H1 (cell line): ENCODE measurements around the gene KCNQ1. TPM values are rescaled to one million over a fixed set of nuclear protein-coding genes. Genes with fewer than 3 reads are reported as not detected.

ENCODE experiments used
- CTCF ChIA-PET: fragments of 300-600 bp; sonication (Branson Sonifier 250); formaldehyde crosslinking; loops from one replicate; lab custom pipeline; 2021; ENCODE audit not compliant: partially characterized antibody; lab: Charles Lee
- POLR2A ChIA-PET: fragments of 300-600 bp; sonication (Branson Sonifier 250); formaldehyde crosslinking; loops from one replicate; lab custom pipeline; 2021; ENCODE audit warnings: inconsistent platforms; ENCODE audit not compliant: partially characterized antibody; lab: Charles Lee
- DNase-seq, 2 experiments: peaks; one replicate each; pipeline versions ENCODE4 v3.0.0 to v3.0.0-alpha.2; 2010 to 2022; ENCODE audit warnings: low spot score in 2 of 2, low read depth in 1 of 2, mixed read lengths in 1 of 2
- FAIRE-seq: peaks from 2 replicates; lab custom pipeline; 2011; peaks lifted over from hg19 to GRCh38; lab: Jason Lieb, UNC
- H2AFZ ChIP-seq: 2 replicates; pipeline ENCODE4 v1.8.1; 2012; ENCODE audit warnings: low read length, inconsistent platforms
- H2AK5ac ChIP-seq: 2 replicates; pipeline ENCODE4 v1.6.1; 2013; ENCODE audit warnings: low read depth, low read length
- H2BK120ac ChIP-seq: replicated peaks from 2 replicates; pipeline ENCODE3; 2013; ENCODE audit warnings: low read depth, low read length, inconsistent platforms
- H2BK12ac ChIP-seq: 2 replicates; pipeline ENCODE4 v1.6.1; 2013; ENCODE audit warnings: low read depth, low read length
- H2BK15ac ChIP-seq: 2 replicates; pipeline ENCODE4 v1.6.1; 2013; ENCODE audit warnings: low read length
- H2BK20ac ChIP-seq: 2 replicates; pipeline ENCODE4 v1.6.1; 2013; ENCODE audit warnings: low read length
- H2BK5ac ChIP-seq: 2 replicates; pipeline ENCODE4 v1.6.1; 2013; ENCODE audit warnings: low read depth, low read length
- H3K14ac ChIP-seq: 2 replicates; pipeline ENCODE4 v1.6.1; 2013; ENCODE audit warnings: inconsistent platforms; ENCODE audit not compliant: insufficient read length
- H3K18ac ChIP-seq: 2 replicates; pipeline ENCODE4 v1.6.1; 2013; ENCODE audit warnings: low read length; ENCODE audit errors: extremely low read depth
- H3K23ac ChIP-seq: 2 replicates; pipeline ENCODE4 v1.6.1; 2013; ENCODE audit warnings: inconsistent platforms; ENCODE audit not compliant: insufficient read length
- H3K23me2 ChIP-seq: 2 replicates; pipeline ENCODE4 v1.6.1; 2013; ENCODE audit warnings: low read depth, low read length
- H3K27ac ChIP-seq: 2 replicates; pipeline ENCODE4 v1.6.1; 2011; ENCODE audit warnings: low read depth, low read length, inconsistent platforms
- H3K27me3 ChIP-seq, 4 experiments: replicated peaks in 1 of 4; 1 replicate in 1 of 4; 2 replicates in 3 of 4; pipeline versions ENCODE4 v1.6.1 to v1.8.1; 2011 to 2013; ENCODE audit warnings: low read length in 3 of 4, mild to moderate bottlenecking in 3 of 4, inconsistent platforms in 2 of 4, mixed read lengths in 2 of 4, moderate library complexity in 1 of 4; ENCODE audit not compliant: control insufficient read depth in 3 of 4, insufficient read depth in 3 of 4; ENCODE audit errors: extremely low read depth in 1 of 4
- H3K36me3 ChIP-seq, 4 experiments: 2 replicates each; pipeline versions ENCODE4 v1.6.1 to v1.8.1; 2011 to 2013; ENCODE audit warnings: mild to moderate bottlenecking in 4 of 4, low read length in 3 of 4, moderate library complexity in 2 of 4, control low read depth in 1 of 4, inconsistent platforms in 1 of 4; ENCODE audit not compliant: insufficient read depth in 4 of 4, control insufficient read depth in 2 of 4
- H3K4ac ChIP-seq: replicated peaks from 2 replicates; pipeline ENCODE3; 2013; ENCODE audit warnings: low read length, low read depth, mixed read lengths, inconsistent platforms; ENCODE audit not compliant: insufficient read length
- H3K4me1 ChIP-seq, 4 experiments: replicated peaks in 1 of 4; 1 replicate in 1 of 4; 2 replicates in 3 of 4; pipeline versions ENCODE4 v1.6.1 to v1.8.1; 2011 to 2013; ENCODE audit warnings: low read length in 3 of 4, inconsistent platforms in 2 of 4, mixed read lengths in 1 of 4; ENCODE audit not compliant: insufficient read depth in 4 of 4, control insufficient read depth in 3 of 4
- H3K4me2 ChIP-seq, 2 experiments: 2 replicates each; pipeline versions ENCODE4 v1.6.1 to v1.8.1; 2011 to 2013; ENCODE audit warnings: low read depth in 2 of 2, low read length in 2 of 2, control low read depth in 1 of 2, inconsistent platforms in 1 of 2, mild to moderate bottlenecking in 1 of 2; ENCODE audit not compliant: insufficient read depth in 1 of 2
- H3K4me3 ChIP-seq, 4 experiments: fragments of 200-600, 300-600 bp in 1 of 4; sonication (generic), shearing (Covaris generic), sonication (Bioruptor Twin) in 1 of 4; 2 replicates each; pipeline versions ENCODE4 v1.5.1 to v1.8.1; 2011 to 2016; ENCODE audit warnings: low read length in 4 of 4, low read depth in 3 of 4, control low read depth in 2 of 4, inconsistent platforms in 2 of 4, mild to moderate bottlenecking in 2 of 4, mixed read lengths in 1 of 4, moderate library complexity in 1 of 4; ENCODE audit not compliant: insufficient read depth in 2 of 4; ENCODE audit errors: extremely low read depth in 1 of 4
- H3K56ac ChIP-seq: replicated peaks from 2 replicates; pipeline ENCODE3; 2013; ENCODE audit warnings: low read depth, mild to moderate bottlenecking, mixed read lengths, low read length, inconsistent platforms; ENCODE audit not compliant: insufficient read length
- H3K79me1 ChIP-seq: 2 replicates; pipeline ENCODE4 v1.6.1; 2013; ENCODE audit warnings: low read depth, low read length, control low read depth
- H3K79me2 ChIP-seq, 2 experiments: 2 replicates each; pipeline versions ENCODE4 v1.6.1 to v1.8.1; 2012 to 2013; ENCODE audit warnings: low read length in 2 of 2, mild to moderate bottlenecking in 2 of 2, inconsistent platforms in 1 of 2; ENCODE audit not compliant: insufficient read depth in 2 of 2, control insufficient read depth in 1 of 2
- H3K9ac ChIP-seq, 4 experiments: replicated peaks in 1 of 4; 1 replicate in 1 of 4; 2 replicates in 3 of 4; pipeline versions ENCODE4 v1.6.1 to v1.8.1; 2011 to 2013; ENCODE audit warnings: low read depth in 3 of 4, low read length in 3 of 4, control low read depth in 2 of 4, mild to moderate bottlenecking in 2 of 4, moderate library complexity in 2 of 4, inconsistent platforms in 1 of 4; ENCODE audit errors: extremely low read depth in 1 of 4
- H3K9me3 ChIP-seq, 2 experiments: 2 replicates each; pipeline versions ENCODE4 v1.6.1 to v1.8.1; 2012 to 2013; ENCODE audit warnings: mild to moderate bottlenecking in 2 of 2, moderate library complexity in 2 of 2, control low read depth in 1 of 2, inconsistent platforms in 1 of 2, low read depth in 1 of 2, low read length in 1 of 2, mixed read lengths in 1 of 2; ENCODE audit not compliant: insufficient read depth in 2 of 2
- H4K20me1 ChIP-seq, 2 experiments: replicated peaks in 1 of 2; 2 replicates each; pipeline versions ENCODE3 to v1.8.1; 2011 to 2013; ENCODE audit warnings: inconsistent platforms in 2 of 2, low read length in 2 of 2, mild to moderate bottlenecking in 1 of 2; ENCODE audit not compliant: insufficient read depth in 2 of 2, control insufficient read depth in 1 of 2
- H4K5ac ChIP-seq: 2 replicates; pipeline ENCODE4 v1.6.1; 2013; ENCODE audit warnings: low read length, low read depth, mixed read lengths, inconsistent platforms; ENCODE audit not compliant: insufficient read length
- H4K8ac ChIP-seq: 2 replicates; pipeline ENCODE4 v1.8.0; 2013; ENCODE audit warnings: mild to moderate bottlenecking, moderate library complexity, low read length, inconsistent platforms; ENCODE audit not compliant: insufficient read depth; ENCODE audit errors: extremely low read depth
- H4K91ac ChIP-seq: replicated peaks from 2 replicates; pipeline ENCODE3; 2013; ENCODE audit warnings: low read length, mixed read lengths, inconsistent platforms; ENCODE audit not compliant: insufficient read length
- BACH1 ChIP-seq: IDR thresholded peaks from 2 replicates; pipeline ENCODE4 v1.6.1; 2012; ENCODE audit warnings: low read length, improper control_type of control experiment
- BRCA1 ChIP-seq: IDR thresholded peaks from 2 replicates; pipeline ENCODE4 v1.6.1; 2012; ENCODE audit warnings: low read depth, low read length, improper control_type of control experiment
- CHD1 ChIP-seq: IDR thresholded peaks from 2 replicates; pipeline ENCODE4 v1.6.1; 2012; ENCODE audit warnings: low read depth, low read length, improper control_type of control experiment
- PHF8 ChIP-seq: fragments of 200-600 bp; sonication (generic); conservative IDR thresholded peaks from 2 replicates; pipeline ENCODE4 v1.7.1; 2012; ENCODE audit warnings: low read depth, mild to moderate bottlenecking, inconsistent platforms, low read length, moderate library complexity
- TAF1 ChIP-seq: IDR thresholded peaks from 2 replicates; pipeline ENCODE4 v1.6.1; 2011; ENCODE audit warnings: mild to moderate bottlenecking, low read depth, low read length
- WGBS, 2 experiments: shearing (Covaris generic) in 1 of 2; methylation state at CpG; one replicate each; pipeline versions ENCODE4 v1.1.6 to v1.1.7; 2013 to 2015; ENCODE audit warnings: low lambda C conversion rate in 2 of 2, mixed read lengths in 2 of 2, inconsistent platforms in 1 of 2, low coverage in 1 of 2, missing lambda C conversion rate in 1 of 2; ENCODE audit not compliant: insufficient replicate concordance in 2 of 2, insufficient coverage in 1 of 2, insufficient read length in 1 of 2; ENCODE audit errors: extremely low coverage in 1 of 2, missing lambda C conversion rate in 1 of 2; 5-methylcytosine and 5-hydroxymethylcytosine counted together
- polyA plus RNA-seq, 7 experiments: library from polyadenylated mRNA; depleted of rRNA in 3 of 7; stranded (reverse) in 5 of 7; unstranded in 2 of 7; fragments of >200 nt in 5 of 7; fragments of 200-250 nt in 2 of 7; gene quantifications; 1 replicate in 5 of 7; 2 replicates in 1 of 7; 4 replicates in 1 of 7; pipeline versions ENCODE4 v1.2.1 to v1.2.3, GENCODE V29; 2011 to 2013; ENCODE audit warnings: missing spikeins in 2 of 7, mixed read lengths in 2 of 7
- total RNA-seq: library from RNA; stranded (reverse); fragmentation: NEBNext Ultra II Directional; extraction: Animal tissue kit (Norgen Biotek cat#: 25700); gene quantifications from 2 replicates; pipeline ENCODE4 v1.2.1, GENCODE V29; 2021

Gene KCNQ1
- total and polyA plus RNA-seq, 2 of the 8 experiments (the other 6 are each of a cell fraction or from before 2014, with no cell fraction given) = 1.9 to 2.0 TPM

DNA sequence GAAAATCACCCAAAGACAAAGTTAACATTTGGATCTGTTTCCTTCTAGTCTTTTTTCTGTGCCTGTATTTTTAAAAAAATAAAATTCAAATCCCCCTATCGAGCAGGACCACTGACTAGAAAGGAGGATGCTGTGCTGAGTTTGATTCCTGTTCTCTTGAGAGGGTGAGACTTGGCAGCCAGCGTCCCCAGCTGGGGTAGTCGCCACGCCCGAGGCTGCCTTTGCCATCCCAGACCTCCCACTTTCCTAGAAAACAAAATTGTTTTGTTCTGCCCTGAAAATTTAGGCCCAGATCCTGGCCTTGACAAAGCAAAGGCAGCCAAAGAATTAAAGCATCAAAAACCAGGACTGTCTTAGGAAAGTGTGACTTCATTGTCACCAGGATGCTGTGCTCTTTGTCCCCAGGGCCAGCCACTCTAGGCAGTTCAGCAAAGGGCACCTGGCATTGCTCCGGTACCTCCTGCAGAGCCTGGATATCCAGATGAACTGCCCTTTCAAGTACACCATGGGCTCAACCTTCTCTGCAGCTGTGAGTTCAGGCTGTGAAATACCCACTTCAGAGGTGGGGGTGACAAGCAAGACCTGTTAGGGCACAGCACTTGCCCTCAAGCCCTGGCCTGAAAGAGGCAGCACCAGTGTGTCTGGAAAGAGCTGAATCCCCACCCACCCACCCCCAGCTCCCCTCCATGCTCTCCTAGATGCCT is 210.4 kb downstream of the KCNQ1 start:
- FAIRE-seq (no peak), DNase-seq (no peak)
- Histone ChIP-seq H3K14ac (no peak overlapping the region), H3K56ac (no peak overlapping the region), H4K20me1 (no peaks in the 10 kb centered on the region), H3K9me3 (peaks cover 85 to 86% of the 10 kb centered on the region in 2 experiments), H2BK20ac (no peak overlapping the region), H4K8ac (no peak overlapping the region), H2BK15ac (no peak overlapping the region), H3K4me1 (no peaks in the 10 kb centered on the region), H3K27me3 (peaks cover 12 to 68% (median 46%) of the 10 kb centered on the region in 4 experiments), H3K4ac (no peak overlapping the region), H4K5ac (no peak overlapping the region), H3K79me2 (no peaks in the 10 kb centered on the region), H3K36me3 (peaks cover 0 to 10% (median 0%) of the 10 kb centered on the region in 4 experiments; a peak in 1 of 8 replicates), H3K9ac (no peak overlapping the region), H3K4me3 (no peak overlapping the region), H3K18ac (no peak overlapping the region), H2BK120ac (no peak overlapping the region), H2AFZ (no peak overlapping the region), H3K79me1 (no peaks in the 10 kb centered on the region), H3K27ac (no peak overlapping the region), H2BK5ac (no peak overlapping the region), H2AK5ac (no peak overlapping the region), H4K91ac (no peak overlapping the region), H2BK12ac (no peak overlapping the region), H3K23me2 (no peaks in the 10 kb centered on the region), H3K4me2 (no peak overlapping the region), H3K23ac (no peak overlapping the region)
- 96% methylated on average over 6 of the region's 6 CpGs; no CpG with 5 or more reads in 1 of the 2 experiments for WGBS, 2 experiments
- POLR2A ChIA-PET = no interaction called here
- TF ChIP-seq PHF8 = no peak
- TF ChIP-seq CHD1 = no peak
- TF ChIP-seq TAF1 = no peak
- TF ChIP-seq BRCA1 = no peak
- TF ChIP-seq BACH1 = no peak
- CTCF ChIA-PET = interaction anchor here (2.0 kb wide), 1 partner anchor 233 kb away, joined by 6 read pairs; no protein-coding TSS in a partner anchor
